ENCODE data around the gene HS1BP3. TPM values are rescaled to one million over a fixed set of nuclear protein-coding genes. Genes with fewer than 3 reads are reported as not detected.
A peak's percentile ranks its signal among the peaks of the same experiment; 100 is the strongest.

HS1BP3 gene
- total RNA-seq, 1 donor from 2014 or later = 14.4 TPM

- TF ChIP-seq CTCF (conservative IDR thresholded peaks at IDR 0.05; ENCODE audit: low read depth, low read length) = no peak
- no peak for DNase-seq (ENCODE audit: low read depth)
- H3K4me3 ChIP-seq (ENCODE audit: low read depth, low read length) = no peak overlapping the region
These were observed 67.4 kb downstream of the HS1BP3 start for GRCh38 chr2:20583425-20583881.

- no peak for TF ChIP-seq CTCF (conservative IDR thresholded peaks at IDR 0.05; ENCODE audit: low read depth, low read length)
- H3K4me3 ChIP-seq (ENCODE audit: low read depth, low read length) = no peak overlapping the region
- DNase-seq (ENCODE audit: low read depth) = no peak
These were observed 68.2 kb downstream of the HS1BP3 start for GRCh38 chr2:20582600-20583221.

GRCh38 chr2:20580690-20581437 is 70.0 kb downstream of the HS1BP3 start:
- H3K4me3 ChIP-seq (ENCODE audit: low read depth, low read length) = no peak overlapping the region
- no peak for TF ChIP-seq CTCF (conservative IDR thresholded peaks at IDR 0.05; ENCODE audit: low read depth, low read length)
- no peak for DNase-seq (ENCODE audit: low read depth)

- DNase-seq (ENCODE audit: low read depth) = no peak
- no peak overlapping the region for H3K4me3 ChIP-seq (ENCODE audit: low read depth, low read length)
- no peak for TF ChIP-seq CTCF (conservative IDR thresholded peaks at IDR 0.05; ENCODE audit: low read depth, low read length)
These were observed 71.0 kb downstream of the HS1BP3 start for GRCh38 chr2:20579866-20580265.

GRCh38 chr2:20578895-20579825 is 71.7 kb downstream of the HS1BP3 start:
- DNase-seq (ENCODE audit: low read depth) = peak; percentile 89
- no peak overlapping the region for H3K4me3 ChIP-seq (ENCODE audit: low read depth, low read length)
- TF ChIP-seq CTCF (conservative IDR thresholded peaks at IDR 0.05; ENCODE audit: low read depth, low read length) = no peak

GRCh38 chr2:20578266-20578894 is 72.5 kb downstream of the HS1BP3 start:
- DNase-seq (ENCODE audit: low read depth) = no peak
- no peak for TF ChIP-seq CTCF (conservative IDR thresholded peaks at IDR 0.05; ENCODE audit: low read depth, low read length)
- H3K4me3 ChIP-seq (ENCODE audit: low read depth, low read length) = no peak overlapping the region
